Measurements from ENCODE around the gene ADAM15. TPM values are rescaled to one million over a fixed set of nuclear protein-coding genes. Genes with fewer than 3 reads are reported as not detected.

The ADAM15 gene
- total RNA-seq, 4 donors from 2014 or later, result 135 to 194 (median 183) TPM

DNA sequence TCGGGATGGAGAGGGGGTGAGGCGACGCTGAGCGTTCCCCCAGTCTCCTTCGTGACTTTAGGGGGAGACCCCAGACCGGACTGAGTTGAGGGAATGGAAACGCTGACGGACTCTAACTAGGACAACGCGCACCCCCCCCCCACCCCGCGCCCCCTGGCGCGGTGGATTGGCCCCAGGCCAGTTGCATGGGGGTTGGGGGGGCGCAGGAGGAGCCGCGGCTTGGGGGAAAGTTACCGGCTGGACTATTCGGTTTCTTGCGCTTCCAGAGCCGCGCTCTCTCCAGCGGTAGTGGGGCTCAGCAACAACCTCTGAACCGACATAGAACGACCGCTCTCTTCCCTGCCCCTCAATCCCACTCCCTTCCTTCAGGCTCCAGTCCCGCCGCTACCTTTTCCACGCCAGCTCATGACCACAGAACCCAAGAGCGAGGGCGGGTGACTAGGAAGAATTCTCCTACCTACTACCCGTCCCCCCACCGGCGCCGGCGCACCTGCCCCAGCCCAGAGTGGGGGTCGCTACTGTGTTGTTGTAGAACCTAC, 47.8 kb upstream of the ADAM15 start:
- H3K36me3 ChIP-seq, result peaks cover 0 to 7% (median 0%) of the 10 kb centered on the region in 3 donors
- no peaks in the 10 kb centered on the region for H3K9me3 ChIP-seq
- intact Hi-C loops (cut with DNase I), result no loop called here
- 0 to 1% methylated on average over 14 to 19 of the region's 37 CpGs for WGBS, 2 donors
- peak overlapping the region; percentile 97 to 99 (median 98) for H3K27ac ChIP-seq
- DNase-seq, result no peak
- no peak for TF ChIP-seq POLR2A (IDR thresholded peaks at IDR 0.05)
- TF ChIP-seq, protein P1, sequence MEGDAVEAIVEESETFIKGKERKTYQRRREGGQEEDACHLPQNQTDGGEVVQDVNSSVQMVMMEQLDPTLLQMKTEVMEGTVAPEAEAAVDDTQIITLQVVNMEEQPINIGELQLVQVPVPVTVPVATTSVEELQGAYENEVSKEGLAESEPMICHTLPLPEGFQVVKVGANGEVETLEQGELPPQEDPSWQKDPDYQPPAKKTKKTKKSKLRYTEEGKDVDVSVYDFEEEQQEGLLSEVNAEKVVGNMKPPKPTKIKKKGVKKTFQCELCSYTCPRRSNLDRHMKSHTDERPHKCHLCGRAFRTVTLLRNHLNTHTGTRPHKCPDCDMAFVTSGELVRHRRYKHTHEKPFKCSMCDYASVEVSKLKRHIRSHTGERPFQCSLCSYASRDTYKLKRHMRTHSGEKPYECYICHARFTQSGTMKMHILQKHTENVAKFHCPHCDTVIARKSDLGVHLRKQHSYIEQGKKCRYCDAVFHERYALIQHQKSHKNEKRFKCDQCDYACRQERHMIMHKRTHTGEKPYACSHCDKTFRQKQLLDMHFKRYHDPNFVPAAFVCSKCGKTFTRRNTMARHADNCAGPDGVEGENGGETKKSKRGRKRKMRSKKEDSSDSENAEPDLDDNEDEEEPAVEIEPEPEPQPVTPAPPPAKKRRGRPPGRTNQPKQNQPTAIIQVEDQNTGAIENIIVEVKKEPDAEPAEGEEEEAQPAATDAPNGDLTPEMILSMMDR (IDR thresholded peaks at IDR 0.05), result no peak
- peaks cover 54 to 69% (median 61%) of the 10 kb centered on the region in 3 donors for H3K4me1 ChIP-seq
- H3K4me3 ChIP-seq, result peak overlapping the region; percentile 77 to 96 (median 86)
- no peaks in the 10 kb centered on the region for H3K27me3 ChIP-seq

DNA sequence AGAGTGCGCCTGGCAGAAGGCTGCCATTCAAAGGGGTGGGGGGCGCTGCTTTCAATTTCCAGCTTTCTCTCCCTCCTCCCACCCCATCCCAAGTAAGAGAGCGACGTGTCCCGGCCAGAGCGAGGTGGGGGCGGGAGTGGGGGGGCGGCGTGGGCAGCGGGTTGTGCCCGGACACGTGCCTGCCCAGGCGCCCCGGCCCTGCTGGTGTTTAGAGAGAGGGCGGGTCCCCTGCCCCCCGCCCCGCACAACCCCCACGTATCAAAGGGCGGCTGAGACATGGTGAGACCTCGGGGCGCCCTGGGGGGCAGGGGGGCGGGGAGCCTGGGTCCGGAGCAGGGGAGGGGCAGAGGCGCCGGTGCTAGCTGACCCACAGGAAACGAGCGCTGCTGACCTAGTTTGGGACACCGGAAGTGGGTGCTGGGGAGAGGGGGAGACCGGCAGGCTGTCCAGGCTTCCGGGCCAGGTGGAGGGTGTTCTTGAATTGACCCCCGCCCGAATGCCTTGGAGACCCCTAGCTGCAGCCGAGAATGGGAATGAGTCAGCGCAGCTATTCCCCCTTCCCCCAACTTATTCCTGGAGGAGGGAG, 47.3 kb upstream of the ADAM15 start:
- H3K9me3 ChIP-seq, result no peaks in the 10 kb centered on the region
- peaks cover 52 to 69% (median 57%) of the 10 kb centered on the region in 3 donors for H3K4me1 ChIP-seq
- H3K27me3 ChIP-seq, result no peaks in the 10 kb centered on the region
- TF ChIP-seq, protein P1 (IDR thresholded peaks at IDR 0.05), result no peak
- TF ChIP-seq POLR2A (IDR thresholded peaks at IDR 0.05), result peak in 1 of 4 donors; percentile 15
- peak overlapping the region; percentile 97 to 99 (median 98) for H3K27ac ChIP-seq
- intact Hi-C loops (cut with DNase I), result no loop called here
- peaks cover 0 to 7% (median 0%) of the 10 kb centered on the region in 3 donors for H3K36me3 ChIP-seq
- no peak for DNase-seq
- 5% methylated on average over 3 of the region's 34 CpGs; no CpG with 5 or more reads in 1 of the 2 donors for WGBS, 2 donors
- peak overlapping the region; percentile 77 to 96 (median 86) for H3K4me3 ChIP-seq

DNA sequence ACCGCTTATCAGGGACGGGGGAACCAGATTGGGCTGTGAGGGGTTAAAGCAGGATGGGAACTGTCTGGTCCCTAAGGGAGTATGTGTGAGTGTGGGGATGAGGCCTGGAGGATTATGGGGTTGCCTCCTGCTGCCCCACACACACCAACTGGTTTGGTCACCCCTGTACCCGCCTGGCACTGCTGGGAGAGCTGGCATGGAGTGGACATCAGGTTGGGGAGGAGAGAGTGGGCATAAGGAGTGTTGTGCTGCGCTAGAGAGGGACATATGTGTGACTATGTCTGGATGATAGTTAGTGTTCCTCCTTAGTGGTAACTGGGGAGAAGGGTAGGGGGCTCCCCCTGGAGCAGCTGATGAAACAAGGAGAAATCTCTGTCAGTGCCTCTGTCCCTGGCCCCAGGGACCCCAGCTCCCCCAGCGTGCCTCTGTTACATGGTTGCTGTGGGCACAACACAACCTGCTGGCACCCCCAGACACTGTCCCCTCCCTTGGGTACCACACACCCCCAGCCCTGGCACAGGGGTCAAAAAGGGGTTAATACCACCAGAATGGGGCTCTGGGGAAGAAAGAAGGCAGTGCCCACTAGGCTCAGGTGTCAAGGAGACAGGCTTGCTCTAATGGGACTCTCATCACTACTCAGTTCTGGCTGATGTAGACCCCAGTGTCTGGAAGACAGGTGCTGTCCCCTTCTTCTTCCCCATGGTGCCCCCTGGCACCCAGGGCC, 46.6 kb upstream of the ADAM15 start:
- peak overlapping the region; percentile 77 to 96 (median 86) for H3K4me3 ChIP-seq
- TF ChIP-seq, protein P1 (IDR thresholded peaks at IDR 0.05), result no peak
- no peak for TF ChIP-seq POLR2A (IDR thresholded peaks at IDR 0.05)
- WGBS, 2 donors, result 10 to 30% methylated on average over 2 to 4 of the region's 5 CpGs
- no peak for DNase-seq
- intact Hi-C loops (cut with DNase I), result no loop called here
- H3K27ac ChIP-seq, result peak overlapping the region; percentile 97 to 99 (median 98)
- no peaks in the 10 kb centered on the region for H3K27me3 ChIP-seq
- H3K36me3 ChIP-seq, result peaks cover 0 to 12% (median 0%) of the 10 kb centered on the region in 3 donors
- peaks cover 47 to 69% (median 55%) of the 10 kb centered on the region in 3 donors for H3K4me1 ChIP-seq
- no peaks in the 10 kb centered on the region for H3K9me3 ChIP-seq

DNA sequence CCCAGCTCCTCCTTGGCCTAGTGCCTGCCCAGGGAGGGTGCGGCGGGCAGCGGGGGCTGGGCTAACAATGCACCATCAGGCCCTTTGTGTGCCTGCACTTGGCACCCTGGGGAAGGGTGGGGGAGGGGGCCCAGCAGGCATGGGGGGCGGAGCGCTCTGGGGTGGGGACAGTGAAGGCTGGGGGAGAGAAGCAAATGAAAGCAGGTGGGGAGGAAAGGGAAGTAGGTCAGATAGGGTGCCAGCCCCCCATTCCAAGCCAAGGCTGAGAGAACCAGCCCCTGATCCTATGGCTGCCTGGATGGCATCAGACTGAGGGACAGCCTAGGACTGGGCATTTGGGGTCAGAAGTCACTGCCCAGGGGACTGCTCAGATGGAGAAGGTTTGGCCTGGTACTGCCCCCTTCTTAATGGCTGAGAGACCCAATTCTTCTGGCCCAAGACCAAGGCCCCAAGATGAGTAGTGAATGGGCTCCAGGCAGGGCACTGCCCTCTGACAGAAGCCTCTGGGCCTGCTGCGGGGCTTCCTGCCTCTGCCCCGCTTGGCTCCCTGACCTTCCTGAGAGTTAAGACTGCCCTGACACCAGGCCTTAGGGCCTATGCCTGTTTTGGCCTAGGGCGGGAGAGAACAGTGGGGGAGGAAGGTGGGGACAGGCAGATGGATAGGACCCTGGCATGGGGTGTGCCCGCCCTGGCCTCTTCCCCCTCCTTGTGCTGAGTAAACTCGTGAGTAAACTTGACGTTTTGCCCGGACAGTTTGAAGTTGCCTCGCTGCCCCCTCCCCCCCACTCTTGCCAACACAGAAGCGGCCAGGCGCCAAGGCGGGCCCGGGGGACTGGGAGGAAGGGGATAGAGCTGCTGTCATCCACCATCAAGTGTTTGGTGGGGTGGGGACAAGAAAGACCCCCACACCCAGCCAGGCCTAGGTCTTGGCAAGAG, 45.8 kb upstream of the ADAM15 start:
- peak in 1 of 4 donors; percentile 43 for TF ChIP-seq POLR2A (IDR thresholded peaks at IDR 0.05)
- TF ChIP-seq, protein P1 (IDR thresholded peaks at IDR 0.05), result no peak
- Histone ChIP-seq H3K9me3 (no peaks in the 10 kb centered on the region), H3K4me3 (peak overlapping the region; percentile 77 to 96 (median 86)), H3K27ac (peak overlapping the region; percentile 97 to 99 (median 98)), H3K4me1 (peaks cover 40 to 69% (median 53%) of the 10 kb centered on the region in 3 donors), H3K27me3 (no peaks in the 10 kb centered on the region), H3K36me3 (peaks cover 0 to 17% (median 0%) of the 10 kb centered on the region in 3 donors)
- intact Hi-C loops (cut with DNase I), result no loop called here
- WGBS, 2 donors, result 14 to 18% methylated on average over 4 to 6 of the region's 17 CpGs
- no peak for DNase-seq
